Activated naive CD8-positive, alpha-beta T cell treated with anti-CD3 and anti-CD28 coated beads for 36 hours (primary cell): ENCODE measurements around the gene WDR86. TPM values are rescaled to one million over a fixed set of nuclear protein-coding genes. Genes with fewer than 3 reads are reported as not detected.

Experiments
- DNase-seq: peaks from one replicate; pipeline ENCODE4 v3.0.0; 2021
- H3K27ac Mint-ChIP-seq: one replicate; pipeline ENCODE4 v1.8.0; 2022; ENCODE audit warnings: mild to moderate bottlenecking, moderate library complexity, mixed read lengths
- H3K27me3 Mint-ChIP-seq: one replicate; pipeline ENCODE4 v1.8.0; 2022; ENCODE audit warnings: mild to moderate bottlenecking, mixed read lengths
- H3K36me3 Mint-ChIP-seq: one replicate; pipeline ENCODE4 v1.8.0; 2021; ENCODE audit warnings: mild to moderate bottlenecking, mixed read lengths
- H3K4me1 Mint-ChIP-seq: one replicate; pipeline ENCODE4 v1.8.0; 2021; ENCODE audit warnings: mixed read lengths
- H3K4me3 Mint-ChIP-seq: one replicate; pipeline ENCODE4 v1.8.0; 2022; ENCODE audit warnings: mild to moderate bottlenecking, moderate library complexity, mixed read lengths
- H3K9me3 Mint-ChIP-seq: one replicate; pipeline ENCODE4 v1.8.0; 2022; ENCODE audit warnings: mixed read lengths
- total RNA-seq, 2 experiments: library from RNA; stranded (reverse); gene quantifications; one replicate each; pipeline ENCODE4 v1.2.3, GENCODE V29; 2021

Gene WDR86
- total RNA-seq, 2 experiments from 2014 or later: not detected

- DNase-seq: no peak
- Mint-ChIP-seq H3K27ac (no peak overlapping the region), H3K4me1 (no peaks in the 10 kb centered on the region), H3K27me3 (no peaks in the 10 kb centered on the region), H3K4me3 (no peak overlapping the region), H3K36me3 (no peaks in the 10 kb centered on the region), H3K9me3 (peaks cover 2% of the 10 kb centered on the region)
Observed at GRCh38 chr7:151395036-151395367, 14.8 kb downstream of the WDR86 start.

GRCh38 chr7:151394076-151395035 lies 15.5 kb downstream of the WDR86 start:
- H3K4me3 Mint-ChIP-seq: no peak overlapping the region
- no peaks in the 10 kb centered on the region for H3K36me3 Mint-ChIP-seq
- H3K27ac Mint-ChIP-seq: no peak overlapping the region
- H3K27me3 Mint-ChIP-seq: no peaks in the 10 kb centered on the region
- DNase-seq: no peak
- H3K9me3 Mint-ChIP-seq: peaks cover 2% of the 10 kb centered on the region
- H3K4me1 Mint-ChIP-seq: no peaks in the 10 kb centered on the region

DNA sequence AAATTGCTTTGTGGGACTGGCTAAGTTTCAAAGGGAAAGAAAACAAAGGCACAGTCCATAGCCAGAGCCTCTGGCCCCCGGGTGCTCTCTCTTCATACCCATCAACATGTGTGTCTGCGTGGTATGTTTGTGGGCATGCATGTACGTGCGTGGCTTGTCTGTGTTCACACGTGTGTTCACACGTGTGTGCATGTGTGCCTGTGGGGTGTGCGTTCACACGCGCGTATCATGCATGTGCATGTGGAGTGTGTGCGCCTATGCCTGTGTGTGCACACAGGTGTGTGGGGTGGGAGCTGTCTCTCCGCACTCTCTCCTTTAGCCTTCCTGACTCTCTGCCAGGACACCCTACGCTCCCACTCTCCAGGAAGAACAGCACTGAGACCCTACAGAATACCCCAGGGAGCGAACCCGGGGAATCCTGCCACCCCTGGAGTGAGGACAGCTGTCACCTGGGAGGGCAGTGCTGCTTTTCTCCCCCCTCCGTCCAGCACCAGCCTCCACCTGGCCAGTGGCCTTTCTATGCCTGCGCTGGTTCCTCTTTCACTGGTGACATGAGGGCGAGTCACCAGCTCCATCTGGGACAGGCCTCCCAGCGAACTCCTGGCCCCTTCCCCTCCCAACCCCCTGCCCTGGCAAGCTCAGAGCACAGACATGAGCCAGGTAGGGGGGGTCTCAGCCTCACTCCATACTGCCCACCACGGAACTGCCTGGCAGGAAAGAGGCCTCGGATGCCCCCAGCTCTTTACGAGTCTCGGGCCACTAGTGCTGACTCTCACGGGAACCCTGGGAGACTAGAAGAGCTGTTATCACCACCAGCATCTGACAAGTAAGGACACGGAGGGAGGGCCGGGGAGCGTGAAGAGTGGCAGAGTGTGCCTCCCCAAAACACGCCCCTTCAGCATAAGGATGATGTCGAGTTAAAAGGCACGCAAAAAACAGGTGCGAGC lies 16.5 kb downstream of the WDR86 start:
- Mint-ChIP-seq H3K27ac (no peak overlapping the region), H3K27me3 (no peaks in the 10 kb centered on the region)

DNA sequence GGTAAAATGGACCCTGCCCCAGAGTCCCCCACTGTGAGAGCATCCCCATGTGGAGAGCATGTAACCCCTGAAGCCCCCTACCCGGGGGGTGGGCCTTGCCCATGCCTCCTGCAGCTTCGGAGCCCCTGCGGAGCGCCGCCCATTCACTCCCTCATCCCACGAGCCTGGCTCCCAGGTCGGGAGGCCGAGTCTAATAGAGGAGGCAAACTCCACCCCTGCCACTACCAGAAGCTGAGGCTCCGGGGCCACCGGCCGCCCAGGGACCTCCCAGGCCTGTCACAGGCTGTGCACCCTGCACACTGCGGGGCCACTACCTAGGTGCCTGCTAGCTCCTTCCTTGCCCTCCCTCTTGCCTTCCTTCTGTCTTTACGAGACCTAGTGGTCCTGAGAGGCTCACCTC lies 17.4 kb downstream of the WDR86 start:
- Mint-ChIP-seq H3K36me3 (no peaks in the 10 kb centered on the region), H3K27ac (no peak overlapping the region), H3K4me1 (no peaks in the 10 kb centered on the region), H3K4me3 (no peak overlapping the region), H3K9me3 (peaks cover 2% of the 10 kb centered on the region), H3K27me3 (no peaks in the 10 kb centered on the region)
- DNase-seq: no peak

More for the DNA sequence above, 16.5 kb downstream of the WDR86 start:
- no peaks in the 10 kb centered on the region for H3K4me1 Mint-ChIP-seq
- no peak overlapping the region for H3K4me3 Mint-ChIP-seq
- peaks cover 2% of the 10 kb centered on the region for H3K9me3 Mint-ChIP-seq
- no peaks in the 10 kb centered on the region for H3K36me3 Mint-ChIP-seq
- no peak for DNase-seq

GRCh38 chr7:151392002-151392401 lies 17.8 kb downstream of the WDR86 start:
- H3K4me1 Mint-ChIP-seq: no peaks in the 10 kb centered on the region
- H3K4me3 Mint-ChIP-seq: no peak overlapping the region
- no peaks in the 10 kb centered on the region for H3K36me3 Mint-ChIP-seq
- H3K27ac Mint-ChIP-seq: no peak overlapping the region
- H3K27me3 Mint-ChIP-seq: no peaks in the 10 kb centered on the region
- no peak for DNase-seq
- H3K9me3 Mint-ChIP-seq: no peaks in the 10 kb centered on the region

DNA sequence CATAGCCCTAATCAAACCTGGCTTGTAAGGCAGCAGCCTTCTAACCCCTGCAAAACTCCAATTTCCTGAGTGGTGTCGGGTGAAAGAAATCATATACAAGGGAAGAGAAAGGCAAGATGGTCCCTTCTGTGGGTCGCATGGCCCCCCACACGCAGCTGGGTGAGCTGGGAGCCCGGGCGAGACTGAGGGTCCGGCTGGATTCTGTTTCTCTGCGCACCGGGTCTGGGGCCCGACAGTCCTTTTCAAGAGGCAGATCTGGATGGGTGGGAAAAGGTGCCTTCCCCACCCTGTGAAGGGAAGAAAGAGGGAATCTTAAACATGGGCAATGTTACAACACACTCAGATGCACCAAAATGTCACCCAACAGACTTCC lies 18.5 kb downstream of the WDR86 start:
- DNase-seq: no peak
- H3K9me3 Mint-ChIP-seq: no peaks in the 10 kb centered on the region
- H3K4me1 Mint-ChIP-seq: no peaks in the 10 kb centered on the region
- H3K27ac Mint-ChIP-seq: no peak overlapping the region
- H3K27me3 Mint-ChIP-seq: no peaks in the 10 kb centered on the region
- no peaks in the 10 kb centered on the region for H3K36me3 Mint-ChIP-seq
- H3K4me3 Mint-ChIP-seq: no peak overlapping the region

DNA sequence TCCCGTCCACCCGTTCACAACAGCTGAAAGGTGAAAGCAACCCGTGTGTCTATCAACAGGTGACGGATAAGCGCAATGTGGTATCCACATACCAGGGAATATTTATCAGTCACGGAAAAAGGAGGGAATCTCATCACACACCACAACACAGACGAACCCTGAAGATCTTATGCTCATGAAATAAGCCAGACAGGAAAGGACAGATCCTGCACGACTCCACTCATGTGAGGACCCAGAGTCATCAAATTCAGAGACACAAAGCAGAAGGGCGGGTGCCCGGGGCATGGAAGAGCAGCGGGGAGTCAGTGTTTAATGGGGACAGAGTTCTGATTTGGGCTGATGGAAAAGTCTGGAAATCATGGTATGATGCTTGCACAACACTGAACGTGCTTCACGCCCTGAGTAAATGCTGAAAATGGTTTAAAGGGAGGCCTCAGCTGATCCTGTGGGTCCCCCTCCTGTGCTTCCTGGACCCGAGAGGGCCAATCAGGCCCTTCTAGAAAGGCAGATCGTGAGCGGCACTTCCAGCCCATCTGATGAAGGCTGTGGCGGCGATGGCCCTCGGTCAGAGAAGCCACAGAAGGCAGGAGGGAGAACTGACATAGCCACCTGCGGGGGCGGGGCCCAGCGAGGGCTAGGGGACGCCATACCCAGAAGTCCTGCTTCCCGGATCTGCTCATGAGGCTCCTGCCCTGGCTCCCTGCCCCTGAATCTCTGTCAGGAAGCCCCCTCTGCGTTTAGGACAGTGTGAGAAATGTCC lies 19.1 kb downstream of the WDR86 start:
- DNase-seq: no peak
- no peak overlapping the region for H3K27ac Mint-ChIP-seq
- H3K9me3 Mint-ChIP-seq: no peaks in the 10 kb centered on the region
- H3K27me3 Mint-ChIP-seq: no peaks in the 10 kb centered on the region
- no peaks in the 10 kb centered on the region for H3K36me3 Mint-ChIP-seq
- H3K4me3 Mint-ChIP-seq: no peak overlapping the region
- H3K4me1 Mint-ChIP-seq: no peaks in the 10 kb centered on the region

DNA sequence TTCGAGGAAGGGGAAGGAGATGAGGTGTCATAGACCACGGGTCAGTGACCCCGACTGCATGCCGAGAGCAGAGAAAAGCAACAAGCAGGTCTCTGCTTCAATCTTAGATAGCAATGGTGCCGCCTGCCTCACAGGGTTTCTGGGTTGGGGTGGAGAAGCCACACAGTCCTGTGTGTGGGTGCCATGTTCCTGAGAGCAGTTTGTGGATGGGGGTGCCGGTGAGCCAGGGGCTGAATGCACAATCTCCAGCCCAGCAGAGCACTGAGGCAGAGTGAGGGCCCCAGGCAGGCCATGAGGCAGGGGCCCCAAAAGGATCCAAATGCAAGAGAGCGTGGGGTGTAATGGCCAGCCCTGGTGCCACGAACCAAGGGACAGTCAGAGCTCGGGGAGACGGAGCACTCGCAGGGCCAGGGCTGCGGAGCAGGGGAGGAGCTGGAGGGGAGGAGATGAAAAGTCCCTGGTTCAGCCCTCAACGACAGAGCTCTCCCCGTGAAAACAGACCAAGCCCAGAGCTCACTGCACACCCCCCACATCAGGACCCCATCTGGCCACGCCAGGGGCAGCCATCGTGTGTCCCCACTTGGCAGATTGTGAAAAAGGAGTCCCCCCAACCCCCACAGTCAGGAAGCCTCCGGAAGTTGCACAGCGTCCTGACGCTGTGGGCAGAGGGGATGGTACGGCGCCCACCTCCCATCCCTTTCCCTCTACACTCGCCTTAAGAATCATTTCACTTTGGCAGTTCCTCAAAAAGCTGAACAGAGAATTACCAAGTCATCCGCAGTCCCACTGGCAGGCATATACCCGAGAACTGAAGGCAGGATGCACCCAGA lies 19.9 kb downstream of the WDR86 start:
- H3K27ac Mint-ChIP-seq: no peak overlapping the region
- DNase-seq: no peak
- H3K27me3 Mint-ChIP-seq: no peaks in the 10 kb centered on the region
- H3K36me3 Mint-ChIP-seq: no peaks in the 10 kb centered on the region
- H3K4me3 Mint-ChIP-seq: no peak overlapping the region
- H3K4me1 Mint-ChIP-seq: no peaks in the 10 kb centered on the region
- no peaks in the 10 kb centered on the region for H3K9me3 Mint-ChIP-seq

DNA sequence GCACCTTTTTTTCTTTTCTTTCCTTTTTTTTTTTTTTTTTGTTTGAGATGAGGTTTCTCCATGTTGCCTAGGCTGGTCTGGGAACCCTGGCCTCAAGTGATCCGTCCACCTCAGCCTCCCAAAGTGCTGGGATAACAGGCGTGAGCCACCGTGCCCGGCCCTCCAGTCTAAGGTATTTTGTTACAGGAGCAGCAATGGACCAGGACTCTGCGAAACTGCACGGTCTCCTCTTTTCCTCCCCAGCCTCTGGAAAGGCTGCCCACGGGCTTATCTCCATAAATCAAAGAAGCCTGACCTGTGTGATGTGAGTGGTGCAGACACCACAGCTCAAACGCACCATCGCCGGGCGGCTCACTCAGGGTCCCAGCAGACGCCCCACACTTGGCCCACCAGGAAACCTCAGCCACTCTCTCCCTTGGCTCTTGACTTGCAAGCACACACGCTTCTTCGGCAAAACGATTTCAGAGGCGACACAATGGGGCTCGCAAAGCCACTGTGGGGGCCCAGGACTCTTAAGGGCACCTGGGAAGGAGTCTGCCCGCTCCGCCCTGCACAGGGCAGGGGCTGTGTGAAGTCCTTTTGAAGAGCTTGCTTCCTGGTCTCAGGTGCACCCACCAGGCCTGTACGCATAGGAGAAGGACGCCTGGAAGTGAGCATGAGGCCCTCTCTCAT lies 20.6 kb downstream of the WDR86 start:
- H3K36me3 Mint-ChIP-seq: no peaks in the 10 kb centered on the region
- H3K27ac Mint-ChIP-seq: no peak overlapping the region
- H3K4me1 Mint-ChIP-seq: no peaks in the 10 kb centered on the region
- H3K9me3 Mint-ChIP-seq: no peaks in the 10 kb centered on the region
- H3K27me3 Mint-ChIP-seq: peaks cover 3% of the 10 kb centered on the region
- no peak overlapping the region for H3K4me3 Mint-ChIP-seq
- no peak for DNase-seq

- Mint-ChIP-seq H3K36me3 (no peaks in the 10 kb centered on the region), H3K27ac (no peak overlapping the region), H3K4me1 (no peaks in the 10 kb centered on the region), H3K4me3 (no peak overlapping the region), H3K9me3 (no peaks in the 10 kb centered on the region), H3K27me3 (peaks cover 11% of the 10 kb centered on the region)
- DNase-seq: no peak
Observed at GRCh38 chr7:151388430-151388829, 21.4 kb downstream of the WDR86 start.

DNA sequence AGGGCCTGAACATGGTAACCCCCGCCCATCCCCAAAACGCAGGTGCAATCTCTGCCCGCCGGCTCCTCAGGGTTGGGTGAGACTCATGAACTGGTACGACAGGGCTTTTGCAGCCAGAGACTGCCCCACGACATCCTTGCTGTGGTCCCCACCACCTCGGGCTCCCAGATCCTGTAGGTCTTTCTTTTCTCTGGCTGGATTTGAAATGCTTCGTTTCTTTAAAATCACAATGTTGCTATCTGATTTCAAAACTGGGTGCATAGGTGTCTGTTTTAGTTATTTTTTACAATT lies 21.9 kb downstream of the WDR86 start:
- no peaks in the 10 kb centered on the region for H3K9me3 Mint-ChIP-seq
- DNase-seq: no peak
- no peaks in the 10 kb centered on the region for H3K36me3 Mint-ChIP-seq

GRCh38 chr7:151387161-151388006 lies 22.5 kb downstream of the WDR86 start:
- Mint-ChIP-seq H3K4me3 (no peak overlapping the region), H3K36me3 (no peaks in the 10 kb centered on the region), H3K9me3 (no peaks in the 10 kb centered on the region), H3K27ac (no peak overlapping the region), H3K27me3 (peaks cover 19% of the 10 kb centered on the region), H3K4me1 (peaks cover 3% of the 10 kb centered on the region)
- DNase-seq: no peak

More for the DNA sequence above, 21.9 kb downstream of the WDR86 start:
- Mint-ChIP-seq H3K4me1 (no peaks in the 10 kb centered on the region), H3K27me3 (peaks cover 14% of the 10 kb centered on the region), H3K4me3 (no peak overlapping the region), H3K27ac (no peak overlapping the region)
